Glutamatergic neuron (in vitro differentiated cells): ENCODE data around the gene CD300A. TPM values are rescaled to one million over a fixed set of nuclear protein-coding genes. Genes with fewer than 3 reads are reported as not detected.

Source experiments
- DNase-seq: peaks from one replicate; pipeline ENCODE4 v3.0.0; 2022
- H3K27ac Mint-ChIP-seq: one replicate; pipeline ENCODE4 v1.8.0; 2020; ENCODE audit warnings: mild to moderate bottlenecking, mixed read lengths, inconsistent platforms; ENCODE audit not compliant: unreplicated experiment
- H3K27me3 Mint-ChIP-seq: one replicate; pipeline ENCODE4 v1.8.0; 2020; ENCODE audit warnings: mild to moderate bottlenecking, moderate library complexity, mixed read lengths, inconsistent platforms; ENCODE audit not compliant: unreplicated experiment
- H3K36me3 Mint-ChIP-seq: one replicate; pipeline ENCODE4 v1.8.0; 2020; ENCODE audit warnings: mild to moderate bottlenecking, mixed read lengths, inconsistent platforms; ENCODE audit not compliant: unreplicated experiment
- H3K4me1 Mint-ChIP-seq: one replicate; pipeline ENCODE4 v1.8.0; 2020; ENCODE audit warnings: mild to moderate bottlenecking, low read depth, mixed read lengths, inconsistent platforms; ENCODE audit not compliant: unreplicated experiment
- H3K4me3 Mint-ChIP-seq: one replicate; pipeline ENCODE4 v1.8.0; 2020; ENCODE audit warnings: mild to moderate bottlenecking, mixed read lengths, inconsistent platforms; ENCODE audit not compliant: unreplicated experiment
- H3K9me3 Mint-ChIP-seq: one replicate; pipeline ENCODE4 v1.8.0; 2020; ENCODE audit warnings: mild to moderate bottlenecking, moderate library complexity, mixed read lengths, inconsistent platforms; ENCODE audit not compliant: unreplicated experiment
- total RNA-seq: library from RNA; stranded (reverse); fragmentation: NEBNext Ultra II Directional; extraction: Animal tissue kit (Norgen Biotek cat#: 25700); gene quantifications from one replicate; pipeline ENCODE4 v1.2.1, GENCODE V29; 2021; ENCODE audit not compliant: unreplicated experiment
- TF ChIP-seq, protein P1 (sequence below): fragments of 200-600 bp; sonication (generic); IDR thresholded peaks from one replicate; pipeline ENCODE4 v1.5.0; 2021; ENCODE audit not compliant: partially characterized antibody, unreplicated experiment

The CD300A gene
- total RNA-seq, 1 donor from 2014 or later: 0.25 TPM

DNA sequence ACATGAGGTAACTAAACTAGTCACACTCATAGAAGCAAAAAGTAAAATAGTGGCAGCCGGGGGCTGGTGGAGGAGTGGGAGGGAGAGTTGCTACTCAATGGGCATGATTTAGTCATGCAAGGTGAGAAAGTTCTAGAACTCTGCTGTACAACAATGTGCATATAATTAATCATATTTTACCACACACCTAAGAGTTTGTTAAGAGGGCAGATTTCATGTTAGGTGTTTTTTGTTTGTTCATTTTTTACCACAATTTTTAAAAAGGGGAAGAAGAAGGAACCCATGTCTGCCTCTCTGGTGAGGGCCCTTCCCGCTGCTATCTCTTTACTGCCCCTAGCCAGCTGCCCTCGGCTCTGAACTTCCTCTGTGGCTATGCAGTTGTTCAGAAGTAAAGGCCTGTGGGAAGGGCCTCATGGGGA, 53.6 kb downstream of the CD300A start:
- H3K27me3 Mint-ChIP-seq: peaks cover 4% of the 10 kb centered on the region
- TF ChIP-seq, protein P1, sequence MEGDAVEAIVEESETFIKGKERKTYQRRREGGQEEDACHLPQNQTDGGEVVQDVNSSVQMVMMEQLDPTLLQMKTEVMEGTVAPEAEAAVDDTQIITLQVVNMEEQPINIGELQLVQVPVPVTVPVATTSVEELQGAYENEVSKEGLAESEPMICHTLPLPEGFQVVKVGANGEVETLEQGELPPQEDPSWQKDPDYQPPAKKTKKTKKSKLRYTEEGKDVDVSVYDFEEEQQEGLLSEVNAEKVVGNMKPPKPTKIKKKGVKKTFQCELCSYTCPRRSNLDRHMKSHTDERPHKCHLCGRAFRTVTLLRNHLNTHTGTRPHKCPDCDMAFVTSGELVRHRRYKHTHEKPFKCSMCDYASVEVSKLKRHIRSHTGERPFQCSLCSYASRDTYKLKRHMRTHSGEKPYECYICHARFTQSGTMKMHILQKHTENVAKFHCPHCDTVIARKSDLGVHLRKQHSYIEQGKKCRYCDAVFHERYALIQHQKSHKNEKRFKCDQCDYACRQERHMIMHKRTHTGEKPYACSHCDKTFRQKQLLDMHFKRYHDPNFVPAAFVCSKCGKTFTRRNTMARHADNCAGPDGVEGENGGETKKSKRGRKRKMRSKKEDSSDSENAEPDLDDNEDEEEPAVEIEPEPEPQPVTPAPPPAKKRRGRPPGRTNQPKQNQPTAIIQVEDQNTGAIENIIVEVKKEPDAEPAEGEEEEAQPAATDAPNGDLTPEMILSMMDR: no peak
- peaks cover 15% of the 10 kb centered on the region for H3K36me3 Mint-ChIP-seq
- H3K4me3 Mint-ChIP-seq: no peak overlapping the region
- no peaks in the 10 kb centered on the region for H3K4me1 Mint-ChIP-seq
- H3K27ac Mint-ChIP-seq: no peak overlapping the region
- peaks cover 6% of the 10 kb centered on the region for H3K9me3 Mint-ChIP-seq
- DNase-seq: no peak

DNA sequence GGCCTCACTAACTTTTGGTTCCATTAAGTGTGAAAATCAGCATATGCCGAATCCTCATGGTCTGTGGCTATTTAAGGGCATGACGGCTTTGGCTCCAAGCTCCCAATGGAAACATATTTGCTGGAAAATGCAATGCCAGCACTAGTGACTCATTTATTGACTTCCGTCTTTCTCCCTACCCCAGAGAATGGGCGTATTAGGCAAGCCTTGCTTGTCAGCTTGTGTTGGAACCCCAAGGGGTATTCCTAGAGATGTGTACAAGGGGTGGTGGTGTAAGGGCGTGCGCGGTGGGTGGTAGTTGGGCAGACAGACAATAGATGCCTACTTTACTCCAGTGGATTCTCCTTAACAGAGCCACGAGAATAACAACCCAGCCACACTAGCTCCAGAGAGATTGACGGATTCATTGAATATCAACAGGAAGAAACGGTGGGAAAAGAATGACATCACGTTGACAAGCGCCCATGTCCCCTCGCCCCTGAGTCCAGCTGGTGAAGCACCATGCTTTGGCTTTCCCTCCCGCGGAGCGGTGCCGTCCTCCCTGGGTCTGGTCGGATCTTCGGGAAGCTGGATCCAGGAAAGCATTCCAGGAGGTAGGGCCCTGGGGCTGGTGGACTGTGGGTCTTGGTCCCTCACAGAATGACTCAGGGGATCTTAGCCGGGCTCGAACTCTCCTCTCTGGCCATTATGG, 54.5 kb downstream of the CD300A start:
- TF ChIP-seq, protein P1: no peak
- no peak for DNase-seq
- Mint-ChIP-seq H3K27me3 (peaks cover 9% of the 10 kb centered on the region), H3K4me3 (no peak overlapping the region), H3K27ac (no peak overlapping the region), H3K4me1 (no peaks in the 10 kb centered on the region), H3K9me3 (peaks cover 10% of the 10 kb centered on the region), H3K36me3 (peaks cover 19% of the 10 kb centered on the region)

DNA sequence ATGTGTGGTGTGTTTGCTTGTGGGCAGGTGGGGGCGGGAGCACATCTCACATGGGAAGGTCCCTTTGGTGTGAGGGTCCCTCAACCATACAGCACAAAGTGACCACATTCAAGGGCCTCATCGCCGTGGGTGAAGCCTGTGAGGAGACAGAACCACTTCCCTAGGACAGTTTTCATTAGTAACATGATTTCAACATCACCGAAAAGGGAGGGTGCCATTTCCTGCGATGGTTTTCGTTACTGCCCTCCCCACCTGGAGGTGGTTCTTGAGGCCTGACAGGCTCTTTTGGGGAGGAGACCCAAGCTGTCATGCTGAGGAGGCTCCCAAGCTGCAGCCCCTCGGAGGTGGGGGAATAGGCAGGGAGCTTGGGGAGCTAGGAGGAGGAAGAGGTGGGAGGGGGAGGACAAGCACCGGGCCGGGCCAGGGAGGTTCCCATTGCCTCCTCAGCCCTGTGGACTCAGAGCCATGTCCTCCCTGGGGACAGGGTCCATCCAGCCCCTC, 55.3 kb downstream of the CD300A start:
- Mint-ChIP-seq H3K4me3 (no peak overlapping the region), H3K4me1 (no peaks in the 10 kb centered on the region), H3K27me3 (peaks cover 9% of the 10 kb centered on the region), H3K27ac (no peak overlapping the region), H3K36me3 (peaks cover 23% of the 10 kb centered on the region), H3K9me3 (peaks cover 10% of the 10 kb centered on the region)
- DNase-seq: no peak
- TF ChIP-seq, protein P1: no peak

DNA sequence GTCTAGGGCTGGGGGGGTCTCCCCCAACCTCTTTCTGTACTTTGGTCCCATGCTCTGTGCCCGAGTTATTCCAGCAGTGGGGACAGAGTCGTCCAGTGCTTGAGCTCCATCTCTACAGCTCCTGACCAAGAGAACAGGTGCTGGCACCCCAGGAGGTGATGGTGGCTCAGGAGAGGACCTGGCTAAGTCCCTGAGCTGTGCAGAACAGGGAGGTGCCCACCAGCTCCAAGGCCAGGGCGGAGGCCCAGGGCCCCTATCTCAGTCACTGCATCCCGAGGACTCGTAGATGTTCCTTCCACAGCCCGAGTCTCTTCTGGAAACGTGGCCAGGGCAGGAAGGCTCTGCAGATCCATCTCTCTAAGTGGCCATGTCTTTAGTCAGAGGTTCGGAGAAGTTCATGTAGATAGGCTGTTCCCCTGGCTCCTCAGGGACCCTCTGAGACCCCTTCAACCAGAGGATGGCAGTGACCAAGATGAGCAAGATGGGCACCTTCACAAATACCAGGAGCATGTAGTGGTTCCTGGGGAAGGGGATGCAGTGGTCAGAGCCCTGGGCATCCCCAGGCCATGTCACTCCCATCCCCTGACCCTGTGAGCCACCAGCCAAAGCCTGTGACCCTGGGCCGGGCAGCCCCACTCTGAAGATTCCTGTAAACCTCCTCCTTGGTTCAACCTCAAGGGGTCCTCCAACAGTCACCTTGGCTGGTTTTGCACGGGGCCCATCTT, 56.1 kb downstream of the CD300A start:
- Mint-ChIP-seq H3K36me3 (peaks cover 23% of the 10 kb centered on the region), H3K27ac (no peak overlapping the region), H3K4me3 (no peak overlapping the region), H3K4me1 (no peaks in the 10 kb centered on the region), H3K27me3 (peaks cover 14% of the 10 kb centered on the region), H3K9me3 (peaks cover 12% of the 10 kb centered on the region)
- no peak for DNase-seq
- TF ChIP-seq, protein P1: no peak

DNA sequence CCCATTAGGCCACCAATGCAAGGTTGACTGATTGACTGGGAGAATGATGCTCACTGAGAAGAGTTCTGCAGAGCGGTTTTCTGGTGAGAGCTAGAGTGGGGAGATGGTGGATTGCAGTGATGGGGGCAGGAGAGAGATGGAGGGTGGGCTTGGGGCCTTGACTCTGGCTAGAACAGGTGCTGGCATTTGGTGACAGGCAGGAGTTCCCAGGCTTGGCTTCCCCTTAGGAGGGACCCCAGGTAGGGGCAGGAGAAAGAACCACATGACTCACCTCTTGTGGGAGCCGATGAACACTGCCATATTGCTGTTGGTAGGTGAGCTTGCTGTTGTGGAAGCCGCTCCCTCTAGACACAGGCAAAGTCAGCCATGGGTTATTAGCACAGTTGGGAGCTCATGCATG, 56.9 kb downstream of the CD300A start:
- Mint-ChIP-seq H3K9me3 (peaks cover 13% of the 10 kb centered on the region), H3K4me1 (no peaks in the 10 kb centered on the region), H3K36me3 (peaks cover 23% of the 10 kb centered on the region), H3K27me3 (peaks cover 14% of the 10 kb centered on the region), H3K4me3 (no peak overlapping the region), H3K27ac (no peak overlapping the region)
- DNase-seq: no peak
- TF ChIP-seq, protein P1: no peak
